OCI-LY3 (cell line): ENCODE results near the gene PKIG.

ENCODE experiments used
- H2AFZ ChIP-seq: fragments of 200-600, 300-600 bp; shearing (Covaris generic); 2 replicates; pipeline ENCODE4 v1.6.0; 2014; ENCODE audit warnings: antibody characterized with exemption, low read depth, low read length
- H3K27ac ChIP-seq: fragments of 200-600, 300-600 bp; sonication (generic); 2 replicates; pipeline ENCODE4 v1.5.1; 2014; ENCODE audit warnings: mild to moderate bottlenecking, low read length, moderate library complexity, mixed read lengths
- H3K27me3 ChIP-seq: fragments of 200-600, 300-600 bp; sonication (generic); 2 replicates; pipeline ENCODE4 v1.6.1; 2014; ENCODE audit warnings: low read depth, low read length, mixed read lengths
- H3K36me3 ChIP-seq: fragments of 200-600, 300-600 bp; sonication (generic); replicated peaks from 2 replicates; pipeline ENCODE3; 2014; ENCODE audit warnings: low read depth, low read length, mixed read lengths
- H3K4me1 ChIP-seq: fragments of 300-600, 200-600 bp; sonication (generic); 2 replicates; pipeline ENCODE4 v1.6.1; 2014; ENCODE audit warnings: low read length, mixed read lengths
- H3K4me2 ChIP-seq: fragments of 200-600, 300-600 bp; sonication (generic); 2 replicates; pipeline ENCODE4 v1.6.1; 2014; ENCODE audit warnings: low read length, mixed read lengths
- H3K4me3 ChIP-seq: fragments of 300-600, 200-600 bp; sonication (generic); 2 replicates; pipeline ENCODE4 v1.5.1; 2014; ENCODE audit warnings: antibody characterized with exemption, mild to moderate bottlenecking, low read length, moderate library complexity
- H3K79me2 ChIP-seq: fragments of 300-600, 200-600 bp; shearing (Covaris generic); 2 replicates; pipeline ENCODE4 v1.6.1; 2014; ENCODE audit warnings: mild to moderate bottlenecking, low read length, mixed read lengths
- H3K9ac ChIP-seq: fragments of 300-600, 200-600 bp; shearing (Covaris generic); 2 replicates; pipeline ENCODE4 v1.6.0; 2014; ENCODE audit warnings: mild to moderate bottlenecking, low read length, moderate library complexity
- H3K9me3 ChIP-seq: fragments of 200-600, 300-600 bp; shearing (Covaris generic); 2 replicates; pipeline ENCODE4 v1.6.1; 2014; ENCODE audit warnings: low read length, mixed read lengths; ENCODE audit not compliant: insufficient read depth
- H4K20me1 ChIP-seq: fragments of 200-600, 300-600 bp; sonication (generic); 2 replicates; pipeline ENCODE4 v1.6.1; 2016; ENCODE audit warnings: low read length, mixed read lengths; ENCODE audit not compliant: insufficient read depth
- CTCF ChIP-seq: fragments of 200-600, 300-600 bp; sonication (generic); IDR thresholded peaks from 2 replicates; pipeline ENCODE4 v1.5.1; 2014; ENCODE audit warnings: antibody characterized with exemption, low read length, low read depth
- EZH2phosphoT487 ChIP-seq: fragments of 200-600 bp; shearing (Covaris generic); IDR thresholded peaks from 2 replicates; pipeline ENCODE4 v1.6.1; 2018; ENCODE audit warnings: antibody characterized with exemption, mixed run types, low read depth

PKIG gene

GRCh38 chr20:44642203-44643153, 60.1 kb downstream of the PKIG start:
- H3K36me3 ChIP-seq, result peaks cover 26% of the 10 kb centered on the region
- peaks cover 57% of the 10 kb centered on the region for H3K4me1 ChIP-seq
- H3K4me2 ChIP-seq, result peak overlapping the region; percentile 65
- H4K20me1 ChIP-seq, result no peaks in the 10 kb centered on the region
- peak overlapping the region; percentile 34 for H3K4me3 ChIP-seq
- H3K79me2 ChIP-seq, result peaks cover 43% of the 10 kb centered on the region
- H3K27me3 ChIP-seq, result no peaks in the 10 kb centered on the region
- no peaks in the 10 kb centered on the region for H3K9me3 ChIP-seq
- H3K27ac ChIP-seq, result peak overlapping the region; percentile 49
- peak overlapping the region; percentile 16 for H2AFZ ChIP-seq
- H3K9ac ChIP-seq, result peak overlapping the region; percentile 42
- TF ChIP-seq EZH2phosphoT487 (no peak), CTCF (peak; percentile 25)

- Histone ChIP-seq H3K27me3 (no peaks in the 10 kb centered on the region), H3K4me1 (peaks cover 63% of the 10 kb centered on the region), H4K20me1 (no peaks in the 10 kb centered on the region), H3K79me2 (peaks cover 48% of the 10 kb centered on the region), H3K36me3 (peaks cover 28% of the 10 kb centered on the region), H3K27ac (no peak overlapping the region), H2AFZ (no peak overlapping the region), H3K4me3 (peak overlapping the region; percentile 34), H3K9ac (peak overlapping the region; percentile 42; the same call in 1 of the 2 replicates), H3K4me2 (peak overlapping the region; percentile 65), H3K9me3 (no peaks in the 10 kb centered on the region)
- TF ChIP-seq EZH2phosphoT487, result no peak
- TF ChIP-seq CTCF, result no peak
Measured at GRCh38 chr20:44643154-44643519, 60.8 kb downstream of the PKIG start.

GRCh38 chr20:44643596-44644229, 61.3 kb downstream of the PKIG start:
- TF ChIP-seq EZH2phosphoT487 (no peak), CTCF (no peak)
- Histone ChIP-seq H3K4me2 (no peak overlapping the region), H3K27ac (no peak overlapping the region), H3K79me2 (peaks cover 51% of the 10 kb centered on the region), H3K4me3 (no peak overlapping the region), H4K20me1 (no peaks in the 10 kb centered on the region), H3K4me1 (peaks cover 69% of the 10 kb centered on the region), H3K9me3 (no peaks in the 10 kb centered on the region), H3K36me3 (peaks cover 28% of the 10 kb centered on the region), H2AFZ (no peak overlapping the region), H3K9ac (no peak overlapping the region), H3K27me3 (no peaks in the 10 kb centered on the region)

GRCh38 chr20:44644230-44644617, 61.8 kb downstream of the PKIG start:
- H3K9ac ChIP-seq, result no peak overlapping the region
- TF ChIP-seq EZH2phosphoT487, result no peak
- TF ChIP-seq CTCF, result no peak
- no peaks in the 10 kb centered on the region for H3K27me3 ChIP-seq
- H3K9me3 ChIP-seq, result no peaks in the 10 kb centered on the region
- peaks cover 74% of the 10 kb centered on the region for H3K4me1 ChIP-seq
- H3K4me3 ChIP-seq, result no peak overlapping the region
- H3K4me2 ChIP-seq, result no peak overlapping the region
- peaks cover 56% of the 10 kb centered on the region for H3K79me2 ChIP-seq
- no peak overlapping the region for H3K27ac ChIP-seq
- no peak overlapping the region for H2AFZ ChIP-seq
- H3K36me3 ChIP-seq, result peaks cover 29% of the 10 kb centered on the region
- H4K20me1 ChIP-seq, result no peaks in the 10 kb centered on the region
